ENCODE measurements around the gene SSBP2. TPM values are rescaled to one million over a fixed set of nuclear protein-coding genes. Genes with fewer than 3 reads are reported as not detected.

The SSBP2 gene
- total RNA-seq, 1 donor: 34.3 TPM

DNA sequence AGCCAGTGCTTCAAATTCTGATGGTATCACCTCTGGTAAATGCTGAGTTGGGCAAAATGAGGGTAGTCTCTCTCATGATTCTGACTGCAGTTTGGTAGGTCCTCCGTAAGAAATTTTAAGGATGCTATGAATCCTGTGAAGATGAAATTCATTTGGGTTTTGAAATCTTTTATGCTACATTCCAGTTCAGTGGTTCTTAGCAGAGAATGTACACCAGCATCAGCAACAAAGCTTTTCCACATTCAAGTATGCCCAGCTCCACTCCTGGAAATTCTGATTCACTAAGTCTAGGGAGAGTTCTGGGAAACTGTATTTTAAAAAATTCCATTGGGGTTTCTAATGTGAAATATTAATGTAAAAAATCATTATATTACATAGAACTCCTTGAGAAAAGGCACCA, 323.3 kb downstream of the SSBP2 start:
- TF ChIP-seq, protein P1, sequence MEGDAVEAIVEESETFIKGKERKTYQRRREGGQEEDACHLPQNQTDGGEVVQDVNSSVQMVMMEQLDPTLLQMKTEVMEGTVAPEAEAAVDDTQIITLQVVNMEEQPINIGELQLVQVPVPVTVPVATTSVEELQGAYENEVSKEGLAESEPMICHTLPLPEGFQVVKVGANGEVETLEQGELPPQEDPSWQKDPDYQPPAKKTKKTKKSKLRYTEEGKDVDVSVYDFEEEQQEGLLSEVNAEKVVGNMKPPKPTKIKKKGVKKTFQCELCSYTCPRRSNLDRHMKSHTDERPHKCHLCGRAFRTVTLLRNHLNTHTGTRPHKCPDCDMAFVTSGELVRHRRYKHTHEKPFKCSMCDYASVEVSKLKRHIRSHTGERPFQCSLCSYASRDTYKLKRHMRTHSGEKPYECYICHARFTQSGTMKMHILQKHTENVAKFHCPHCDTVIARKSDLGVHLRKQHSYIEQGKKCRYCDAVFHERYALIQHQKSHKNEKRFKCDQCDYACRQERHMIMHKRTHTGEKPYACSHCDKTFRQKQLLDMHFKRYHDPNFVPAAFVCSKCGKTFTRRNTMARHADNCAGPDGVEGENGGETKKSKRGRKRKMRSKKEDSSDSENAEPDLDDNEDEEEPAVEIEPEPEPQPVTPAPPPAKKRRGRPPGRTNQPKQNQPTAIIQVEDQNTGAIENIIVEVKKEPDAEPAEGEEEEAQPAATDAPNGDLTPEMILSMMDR (IDR thresholded peaks at IDR 0.05; ENCODE audit: insufficient read depth, low read length): no peak
- DNase-seq (ENCODE audit: low read depth): no peak
- H3K4me3 ChIP-seq (ENCODE audit: low read depth, low read length): no peak overlapping the region

DNA sequence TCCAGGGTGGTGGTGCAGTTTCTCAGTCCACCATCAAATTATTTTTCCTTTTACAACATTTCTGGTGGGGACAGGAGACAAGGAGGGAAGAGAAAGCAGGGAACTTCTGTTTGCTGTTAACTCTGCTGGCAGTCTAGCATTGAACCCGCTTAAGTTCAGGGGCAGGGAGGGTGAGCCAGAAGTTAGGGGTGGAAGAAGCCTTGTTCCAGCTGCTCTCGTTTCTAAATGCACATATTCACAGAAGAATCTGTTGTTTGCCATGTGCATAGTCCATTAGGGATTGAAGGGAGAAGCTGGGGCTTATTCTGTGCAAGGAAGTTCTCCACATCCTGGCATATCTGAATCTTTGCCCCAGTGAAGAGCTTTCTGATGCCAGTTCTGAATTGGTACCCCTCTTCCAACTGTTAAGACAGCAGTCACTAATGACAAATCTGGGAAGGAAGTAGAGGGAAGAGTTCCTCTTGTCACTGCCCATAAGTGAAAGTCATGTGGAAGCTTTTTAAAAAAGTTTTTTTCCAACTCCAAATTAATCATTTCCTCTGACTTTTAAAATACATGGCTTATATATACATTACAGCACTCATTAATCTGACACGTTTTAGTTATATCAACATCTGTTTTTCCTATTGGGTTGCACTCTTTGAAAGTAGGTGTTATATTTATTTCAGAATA, 324.4 kb downstream of the SSBP2 start:
- H3K4me3 ChIP-seq (ENCODE audit: low read depth, low read length): no peak overlapping the region
- DNase-seq (ENCODE audit: low read depth): no peak
- TF ChIP-seq, protein P1 (IDR thresholded peaks at IDR 0.05; ENCODE audit: insufficient read depth, low read length): no peak

DNA sequence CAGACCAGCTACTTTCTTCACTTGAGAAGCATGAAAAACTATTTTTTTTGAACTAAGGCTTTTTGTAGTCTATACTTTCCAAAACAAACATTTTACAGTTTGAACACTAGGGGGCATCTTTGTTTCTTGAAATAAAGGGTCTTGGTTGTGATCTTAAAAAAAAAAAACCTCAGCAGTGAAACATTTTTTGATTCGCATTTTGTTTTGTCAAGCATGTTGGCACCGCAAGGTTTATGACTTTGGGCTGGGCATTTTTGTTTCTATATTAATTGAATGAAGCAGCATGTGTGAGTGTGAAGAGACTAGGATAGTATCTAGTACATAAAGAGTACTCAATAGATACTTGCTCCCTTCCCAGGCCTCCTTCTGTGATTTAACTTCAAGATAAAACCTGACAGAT, 325.3 kb downstream of the SSBP2 start:
- TF ChIP-seq, protein P1 (IDR thresholded peaks at IDR 0.05; ENCODE audit: insufficient read depth, low read length): peak; percentile 53
- no peak overlapping the region for H3K4me3 ChIP-seq (ENCODE audit: low read depth, low read length)
- peak; percentile 71 for DNase-seq (ENCODE audit: low read depth)

DNA sequence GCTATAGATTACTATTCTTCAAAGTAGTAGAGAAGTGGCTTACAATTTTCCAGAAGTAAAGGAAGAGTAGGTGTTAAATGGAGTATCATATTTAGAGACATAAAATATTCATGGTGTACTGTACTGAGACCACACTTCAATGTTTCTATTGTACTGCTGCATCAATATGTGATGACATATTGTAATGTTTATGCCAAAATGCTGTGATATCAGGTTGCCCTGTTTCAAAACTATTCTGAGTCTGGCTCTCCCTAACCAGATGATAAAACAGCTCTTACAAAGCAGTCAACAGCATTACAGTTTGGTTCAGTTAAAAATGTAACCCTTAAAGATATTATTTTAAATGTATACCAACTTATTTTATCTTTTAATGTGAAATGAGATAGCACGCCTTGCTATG, 326.2 kb downstream of the SSBP2 start:
- DNase-seq (ENCODE audit: low read depth): peak; percentile 58
- H3K4me3 ChIP-seq (ENCODE audit: low read depth, low read length): no peak overlapping the region
- TF ChIP-seq, protein P1 (IDR thresholded peaks at IDR 0.05; ENCODE audit: insufficient read depth, low read length): no peak

DNA sequence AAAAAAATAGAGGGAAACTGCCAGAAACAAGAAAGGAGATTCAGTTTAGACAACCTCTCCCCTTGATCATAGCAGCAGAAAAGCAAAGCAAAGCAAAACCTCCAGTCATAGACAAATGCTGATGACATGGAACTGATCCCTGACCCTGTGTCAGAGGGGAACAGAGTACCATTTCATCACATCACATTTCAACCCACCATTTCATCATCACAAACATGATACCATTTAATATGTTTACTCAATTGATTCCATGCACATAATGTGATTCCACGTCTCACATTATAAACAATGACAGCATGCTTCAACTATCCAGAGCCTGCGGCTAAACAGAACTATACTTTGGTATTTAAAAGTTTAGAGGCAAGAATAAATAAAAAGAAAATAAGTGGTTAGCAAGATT, 328.2 kb downstream of the SSBP2 start:
- peak; percentile 52 for DNase-seq (ENCODE audit: low read depth)
- no peak overlapping the region for H3K4me3 ChIP-seq (ENCODE audit: low read depth, low read length)
- TF ChIP-seq, protein P1 (IDR thresholded peaks at IDR 0.05; ENCODE audit: insufficient read depth, low read length): no peak

DNA sequence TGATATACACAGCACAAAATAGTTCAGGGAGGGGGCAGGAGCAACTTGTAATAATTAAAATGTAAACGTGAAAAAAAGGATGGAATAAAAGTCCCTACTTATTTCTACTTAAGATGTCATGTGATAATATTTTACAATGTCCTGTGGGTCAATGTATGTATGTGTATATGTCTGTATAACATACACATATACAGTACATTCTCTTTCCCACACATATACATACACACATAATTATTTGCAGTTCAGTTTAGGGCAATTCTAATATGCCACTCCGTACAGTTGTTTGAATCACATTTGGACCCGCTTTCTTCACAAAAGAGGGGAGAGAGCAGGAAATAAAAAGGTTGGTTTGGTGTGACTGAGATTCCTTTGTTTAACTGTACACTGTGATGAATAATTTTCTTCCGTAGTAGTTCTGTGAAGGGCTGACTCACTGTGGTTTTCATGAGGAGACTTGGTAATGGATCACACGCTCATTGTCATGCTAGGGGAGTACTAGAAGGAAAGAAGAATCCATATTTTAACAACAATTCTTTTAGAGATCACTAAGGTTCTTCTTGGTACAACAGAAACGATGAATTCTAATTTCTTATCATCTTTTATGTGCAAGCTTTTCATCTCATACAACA, 330.7 kb downstream of the SSBP2 start:
- peak; percentile 91 for DNase-seq (ENCODE audit: low read depth)
- TF ChIP-seq, protein P1 (IDR thresholded peaks at IDR 0.05; ENCODE audit: insufficient read depth, low read length): no peak
- H3K4me3 ChIP-seq (ENCODE audit: low read depth, low read length): no peak overlapping the region
